HEK293 (cell line): ENCODE results near the gene XIRP1.

ENCODE experiments used
- CTCF ChIA-PET: fragments of 350-600 bp; formaldehyde crosslinking; extraction: SDS; loops from one replicate; lab custom pipeline; 2021; ENCODE audit warnings: antibody characterized with exemption; lab: Yijun Ruan, JAX
- POLR2A ChIA-PET: fragments of 300-600 bp; formaldehyde crosslinking; extraction: SDS; loops from one replicate; lab custom pipeline; 2020; ENCODE audit warnings: antibody characterized with exemption, inconsistent platforms; lab: Yijun Ruan, JAX
- H3K27ac ChIP-seq: fragments of 200-500 bp; sonication (Bioruptor generic); 2 replicates; pipeline ENCODE4 v1.5.1; 2014; ENCODE audit warnings: low read depth, low read length, control low read depth, inconsistent platforms; ENCODE audit errors: extremely low read depth
- H3K36me3 ChIP-seq, 2 experiments: fragments of 200-500 bp in 1 of 2; sonication (Bioruptor generic) in 1 of 2; 1 replicate in 1 of 2; 2 replicates in 1 of 2; pipeline ENCODE4 v1.5.1; 2014 to 2017; ENCODE audit warnings: inconsistent platforms in 2 of 2, low read length in 2 of 2; ENCODE audit not compliant: control insufficient read depth in 2 of 2, insufficient read depth in 1 of 2
- H3K4me1 ChIP-seq: fragments of 200-500 bp; sonication (Bioruptor generic); 2 replicates; pipeline ENCODE4 v1.5.1; 2014; ENCODE audit warnings: mild to moderate bottlenecking, low read length, inconsistent platforms; ENCODE audit not compliant: control insufficient read depth, insufficient read depth
- H3K4me3 ChIP-seq: 2 replicates; pipeline ENCODE4 v1.5.1; 2011; ENCODE audit warnings: low read depth, mild to moderate bottlenecking, control low read depth, low read length, moderate library complexity
- H3K9me3 ChIP-seq: fragments of 200-500 bp; sonication (Bioruptor generic); 2 replicates; pipeline ENCODE4 v1.5.1; 2014; ENCODE audit warnings: low read depth, low read length, inconsistent platforms; ENCODE audit not compliant: control insufficient read depth, insufficient read depth
- HOXD13 ChIP-seq: sonication (generic); formaldehyde crosslinking; IDR thresholded peaks from 2 replicates; pipeline ENCODE4 v1.8.0; 2022; ENCODE audit warnings: missing genetic modification reagents, borderline replicate concordance
- PRDM2 ChIP-seq: fragments of 450-650 bp; formaldehyde crosslinking; IDR thresholded peaks from 2 replicates; pipeline ENCODE4 v1.5.1; 2016; ENCODE audit warnings: missing biosample characterization, missing genetic modification characterization, borderline replicate concordance
- SCRT1 ChIP-seq: fragments of 450-650 bp; formaldehyde crosslinking; IDR thresholded peaks from 2 replicates; pipeline ENCODE4 v1.5.1; 2016; ENCODE audit warnings: missing biosample characterization, missing genetic modification characterization, borderline replicate concordance
- TSHZ1 ChIP-seq: fragments of 450-650 bp; formaldehyde crosslinking; IDR thresholded peaks from 2 replicates; pipeline ENCODE4 v1.5.1; 2016; ENCODE audit warnings: missing biosample characterization, missing genetic modification characterization, borderline replicate concordance
- ZBTB44 ChIP-seq: fragments of 450-650 bp; IDR thresholded peaks from 2 replicates; pipeline ENCODE4 v1.5.1; 2018; ENCODE audit warnings: missing biosample characterization, mild to moderate bottlenecking, missing genetic modification characterization
- ZFP41 ChIP-seq: fragments of 450-650 bp; formaldehyde crosslinking; IDR thresholded peaks from 2 replicates; pipeline ENCODE4 v1.5.1; 2016; ENCODE audit warnings: missing biosample characterization, missing genetic modification characterization, borderline replicate concordance
- ZNF10 ChIP-seq: fragments of 450-650 bp; formaldehyde crosslinking; IDR thresholded peaks from 2 replicates; pipeline ENCODE4 v1.5.1; 2017; ENCODE audit warnings: missing biosample characterization, missing genetic modification characterization
- ZNF146 ChIP-seq: fragments of 450-650 bp; formaldehyde crosslinking; IDR thresholded peaks from 2 replicates; pipeline ENCODE4 v1.5.1; 2016; ENCODE audit warnings: missing biosample characterization, missing genetic modification characterization
- ZNF169 ChIP-seq: fragments of 450-650 bp; formaldehyde crosslinking; IDR thresholded peaks from 2 replicates; pipeline ENCODE4 v1.5.1; 2016; ENCODE audit warnings: missing biosample characterization, missing genetic modification characterization
- ZNF223 ChIP-seq: fragments of 450-650 bp; formaldehyde crosslinking; IDR thresholded peaks from 2 replicates; pipeline ENCODE4 v1.5.1; 2016; ENCODE audit warnings: missing biosample characterization, missing genetic modification characterization
- ZNF26 ChIP-seq: fragments of 450-650 bp; formaldehyde crosslinking; IDR thresholded peaks from 2 replicates; pipeline ENCODE4 v1.5.1; 2016; ENCODE audit warnings: missing biosample characterization, missing genetic modification characterization
- ZNF292 ChIP-seq: fragments of 450-650 bp; formaldehyde crosslinking; IDR thresholded peaks from 2 replicates; pipeline ENCODE4 v1.5.1; 2016; ENCODE audit warnings: low read depth, missing biosample characterization, missing genetic modification characterization, borderline replicate concordance
- ZNF311 ChIP-seq: fragments of 450-650 bp; formaldehyde crosslinking; IDR thresholded peaks from 2 replicates; pipeline ENCODE4 v1.5.1; 2017; ENCODE audit warnings: missing biosample characterization, missing genetic modification characterization, borderline replicate concordance
- ZNF664 ChIP-seq: fragments of 450-650 bp; formaldehyde crosslinking; IDR thresholded peaks from 2 replicates; pipeline ENCODE4 v1.5.1; 2016; ENCODE audit warnings: missing biosample characterization, missing genetic modification characterization
- ZNF704 ChIP-seq: fragments of 450-650 bp; formaldehyde crosslinking; IDR thresholded peaks from 2 replicates; pipeline ENCODE4 v1.5.1; 2016; ENCODE audit warnings: missing biosample characterization, missing genetic modification characterization
- ZNF768 ChIP-seq: fragments of 450-650 bp; formaldehyde crosslinking; IDR thresholded peaks from 2 replicates; pipeline ENCODE4 v1.5.1; 2018; ENCODE audit warnings: missing biosample characterization, mild to moderate bottlenecking, missing genetic modification characterization

The XIRP1 gene

GRCh38 chr3:39176025-39176714 lies 16.2 kb downstream of the XIRP1 start (continued):
- no peak for TF ChIP-seq PRDM2
- TF ChIP-seq ZNF26 (tag by site-specific recombination) = no peak

- TF ChIP-seq ZNF292 (no peak), ZNF768 (tag by site-specific recombination) (no peak), ZFP41 (tag by site-specific recombination) (no peak), ZNF311 (no peak), ZNF146 (tag by site-specific recombination) (peak; percentile 78)
- TF ChIP-seq, all 188 proteins: peak for 1
- no peak overlapping the region for H3K4me3 ChIP-seq
- no peaks in the 10 kb centered on the region for H3K36me3 ChIP-seq
- H3K9me3 ChIP-seq = no peaks in the 10 kb centered on the region
- no peaks in the 10 kb centered on the region; the same call in 1 of the 2 replicates for H3K4me1 ChIP-seq
- POLR2A ChIA-PET = no interaction called here
- CTCF ChIA-PET = interaction anchor here (1.2 to 2.5 kb wide), 2 partner anchors 9 to 16 kb away, joined by 5 to 8 read pairs; no protein-coding TSS in a partner anchor
- H3K27ac ChIP-seq = no peak overlapping the region
Measured at GRCh38 chr3:39173318-39174125, 18.9 kb downstream of the XIRP1 start.

- no peak for TF ChIP-seq ZNF10 (tag by site-specific recombination)
- no peak for TF ChIP-seq ZBTB44 (tag by site-specific recombination)
- TF ChIP-seq ZNF664 (tag by site-specific recombination) = no peak
- TF ChIP-seq ZNF311 = no peak
- no peak for TF ChIP-seq ZNF223
- no peak for TF ChIP-seq ZNF704
- no peak for TF ChIP-seq ZNF768 (tag by site-specific recombination)
- no peak for TF ChIP-seq TSHZ1 (tag by site-specific recombination)
- no peak for TF ChIP-seq SCRT1 (tag by site-specific recombination)
- no peak for TF ChIP-seq HOXD13 (CRISPR knock-in tag)
- TF ChIP-seq ZNF169 (tag by site-specific recombination) = no peak
- Histone ChIP-seq H3K9me3 (no peaks in the 10 kb centered on the region), H3K4me3 (no peak overlapping the region), H3K27ac (no peak overlapping the region), H3K36me3 (no peaks in the 10 kb centered on the region), H3K4me1 (no peaks in the 10 kb centered on the region)
- ChIA-PET CTCF (interaction anchor here (2.5 kb wide), 1 partner anchor 18 kb away, joined by 8 read pairs; no protein-coding TSS in a partner anchor), POLR2A (no interaction called here)
Measured at GRCh38 chr3:39171860-39172259, 20.5 kb downstream of the XIRP1 start.
